AG10803 (cell line): Measurements from ENCODE around the gene PPIL6.

Experiments
- DNase-seq: peaks from one replicate; pipeline ENCODE4 v3.0.0; 2010; ENCODE audit warnings: low read depth
- H3K4me3 ChIP-seq: 2 replicates; pipeline ENCODE4 v1.5.1; 2011; ENCODE audit warnings: mild to moderate bottlenecking, low read length, control low read depth
- TF ChIP-seq, protein P1 (sequence below): conservative IDR thresholded peaks from 2 replicates; pipeline ENCODE4 v1.5.1; 2011; ENCODE audit warnings: mild to moderate bottlenecking, low read length, control low read depth, inconsistent platforms

PPIL6 gene

DNA sequence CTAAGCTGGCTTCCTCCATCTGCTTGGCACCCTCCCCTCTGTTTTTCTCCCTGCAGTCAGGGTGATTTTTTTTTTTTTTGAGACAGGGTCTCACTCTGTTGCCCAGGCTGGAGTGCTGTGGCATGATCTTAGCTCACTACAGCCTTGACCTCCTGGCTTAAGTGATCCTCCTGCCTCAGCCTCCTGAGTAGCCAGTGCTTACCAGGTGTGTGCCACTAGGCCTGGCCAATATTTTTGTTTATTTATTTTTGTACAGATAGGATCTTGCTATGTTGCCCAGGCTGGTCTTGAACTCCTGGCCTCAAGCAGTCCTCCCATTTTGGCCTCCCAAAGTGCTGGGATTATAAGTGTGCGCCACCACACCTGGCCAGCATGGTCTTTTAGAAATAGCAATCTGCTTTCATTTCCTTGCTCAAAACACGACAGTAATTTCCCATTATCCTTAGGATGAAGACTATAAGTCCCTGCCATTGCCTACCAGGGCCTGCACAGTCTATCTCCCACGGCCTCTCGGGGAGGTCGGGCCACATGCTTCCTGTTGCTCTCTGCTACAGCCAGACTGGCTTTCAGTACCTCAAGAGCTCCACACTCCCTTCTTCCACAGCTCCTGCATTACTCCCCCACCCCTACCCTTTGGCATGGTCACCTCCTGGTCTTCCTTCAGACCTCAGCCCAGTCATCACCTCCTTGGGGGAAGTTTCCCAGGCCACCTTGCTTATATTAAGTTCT, 47.1 kb downstream of the PPIL6 start:
- H3K4me3 ChIP-seq, result no peak overlapping the region
- DNase-seq, result no peak
- TF ChIP-seq, protein P1, sequence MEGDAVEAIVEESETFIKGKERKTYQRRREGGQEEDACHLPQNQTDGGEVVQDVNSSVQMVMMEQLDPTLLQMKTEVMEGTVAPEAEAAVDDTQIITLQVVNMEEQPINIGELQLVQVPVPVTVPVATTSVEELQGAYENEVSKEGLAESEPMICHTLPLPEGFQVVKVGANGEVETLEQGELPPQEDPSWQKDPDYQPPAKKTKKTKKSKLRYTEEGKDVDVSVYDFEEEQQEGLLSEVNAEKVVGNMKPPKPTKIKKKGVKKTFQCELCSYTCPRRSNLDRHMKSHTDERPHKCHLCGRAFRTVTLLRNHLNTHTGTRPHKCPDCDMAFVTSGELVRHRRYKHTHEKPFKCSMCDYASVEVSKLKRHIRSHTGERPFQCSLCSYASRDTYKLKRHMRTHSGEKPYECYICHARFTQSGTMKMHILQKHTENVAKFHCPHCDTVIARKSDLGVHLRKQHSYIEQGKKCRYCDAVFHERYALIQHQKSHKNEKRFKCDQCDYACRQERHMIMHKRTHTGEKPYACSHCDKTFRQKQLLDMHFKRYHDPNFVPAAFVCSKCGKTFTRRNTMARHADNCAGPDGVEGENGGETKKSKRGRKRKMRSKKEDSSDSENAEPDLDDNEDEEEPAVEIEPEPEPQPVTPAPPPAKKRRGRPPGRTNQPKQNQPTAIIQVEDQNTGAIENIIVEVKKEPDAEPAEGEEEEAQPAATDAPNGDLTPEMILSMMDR, result no peak

DNA sequence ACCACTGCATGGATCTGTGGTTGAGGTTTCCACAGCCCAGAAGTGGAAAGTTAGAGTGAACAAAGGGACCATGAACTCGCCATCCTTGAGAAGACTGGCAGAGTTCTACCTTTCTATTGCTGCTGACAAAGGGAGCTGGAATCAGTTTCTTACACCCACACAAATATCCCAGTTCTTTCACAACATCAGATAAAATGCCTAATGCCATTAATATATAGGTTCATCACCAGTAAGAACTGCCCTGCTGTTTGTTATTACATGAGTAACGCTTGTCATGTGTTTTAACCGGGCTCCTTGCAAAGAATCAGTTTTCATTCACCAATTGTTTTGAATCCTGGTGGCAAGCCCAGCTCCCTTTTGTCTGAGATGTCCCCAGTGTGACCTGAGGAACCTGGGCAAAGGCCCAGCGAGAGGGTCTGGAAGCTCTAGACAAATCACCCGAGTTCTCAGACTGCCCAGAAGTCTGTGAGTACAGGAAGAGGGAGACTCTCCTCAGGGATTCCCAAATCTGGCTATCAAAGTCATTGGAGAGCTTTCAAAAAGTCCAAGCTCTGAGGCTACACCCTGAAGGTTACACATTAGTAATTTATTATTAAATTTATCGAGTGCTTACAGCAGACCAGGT, 50.7 kb downstream of the PPIL6 start:
- no peak overlapping the region for H3K4me3 ChIP-seq
- no peak for DNase-seq
- TF ChIP-seq, protein P1, result no peak

- no peak overlapping the region for H3K4me3 ChIP-seq
- TF ChIP-seq, protein P1, result no peak
- DNase-seq, result no peak
Measured at GRCh38 chr6:109388265-109388664, 52.2 kb downstream of the PPIL6 start.

GRCh38 chr6:109383438-109383940, 56.9 kb downstream of the PPIL6 start:
- H3K4me3 ChIP-seq, result peak overlapping the region; percentile 99
- DNase-seq, result no peak
- TF ChIP-seq, protein P1, result no peak

GRCh38 chr6:109382576-109383437, 57.6 kb downstream of the PPIL6 start:
- peak; percentile 94 for DNase-seq
- TF ChIP-seq, protein P1, result peak; percentile 50
- peak overlapping the region; percentile 99 for H3K4me3 ChIP-seq

DNA sequence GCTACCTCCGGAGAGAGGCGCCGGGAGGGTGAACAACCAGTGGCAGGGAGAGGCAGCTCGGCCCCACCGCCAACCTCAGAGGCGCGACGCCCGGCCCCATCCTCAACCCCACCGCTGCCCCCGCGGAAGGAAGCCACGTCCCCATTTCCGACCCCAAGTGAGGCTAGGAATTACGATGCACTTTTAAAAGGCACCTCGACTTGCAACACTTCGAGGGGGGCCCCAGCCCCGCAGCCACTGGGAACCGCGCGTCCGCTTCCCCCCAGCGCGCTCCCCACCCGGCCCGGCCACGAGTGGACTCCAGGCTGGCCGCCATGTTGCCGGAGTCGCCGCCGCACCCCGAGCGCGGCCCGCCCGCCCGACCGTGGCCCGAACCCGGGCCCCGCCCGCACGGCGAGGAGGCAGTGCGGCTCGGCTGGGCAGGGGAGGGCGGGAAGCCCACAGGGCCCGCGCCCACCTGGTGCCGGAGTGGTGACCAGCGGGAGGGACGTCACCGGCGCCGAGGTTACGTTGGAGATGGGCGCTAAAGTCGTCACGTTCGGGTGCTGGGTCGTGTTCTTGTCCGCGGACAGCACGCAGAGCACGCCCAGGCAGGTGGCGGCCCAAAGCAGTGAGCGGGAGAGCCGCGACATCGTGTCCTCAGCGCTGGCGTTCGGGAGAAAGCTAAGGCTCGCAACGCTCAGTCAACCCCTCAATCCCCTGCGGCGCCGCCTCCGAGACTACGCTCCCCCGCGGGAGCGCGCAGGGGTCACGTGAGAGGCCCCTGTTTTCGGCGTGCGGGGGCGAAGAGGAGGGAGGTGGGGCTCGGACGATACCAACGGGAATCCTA, 58.5 kb downstream of the PPIL6 start, which contains the start of gene CD164:
Gene CD164 (minus strand): TSS at position 721 of the 829 bp plus-strand sequence. CDS start 89 bp downstream, at position 632.
- DNase-seq, result peak; percentile 93
- H3K4me3 ChIP-seq, result peak within 1 kb of the TSS; percentile 99
- TF ChIP-seq, protein P1, result no peak
